Left lung (tissue), 10 donors: ENCODE data around the gene TENM3. TPM values are rescaled to one million over a fixed set of nuclear protein-coding genes. Genes with fewer than 3 reads are reported as not detected.

Source experiments
- ATAC-seq: fragments of 200-7000 bp; cut with Tn5 transposase; one replicate; pipeline ENCODE4 v1.9.1; 2020; ENCODE audit warnings: moderate library complexity
- DNase-seq, 4 donors: peaks; one replicate each; pipeline ENCODE4 v3.0.0-alpha.2; 2013 to 2020
- H3K27ac ChIP-seq, 2 donors: fragments of 200-600 bp; sonication (generic) in 1 of 2; one replicate each; pipeline versions ENCODE4 v1.5.0 to v1.8.0; 2020 to 2021
- H3K27me3 ChIP-seq, 2 donors: fragments of 200-600 bp; sonication (generic) in 1 of 2; one replicate each; pipeline versions ENCODE4 v1.5.0 to v1.8.0; 2020 to 2021
- H3K36me3 ChIP-seq, 2 donors: fragments of 200-600 bp; sonication (generic) in 1 of 2; one replicate each; pipeline versions ENCODE4 v1.5.0 to v1.8.0; 2020 to 2021
- H3K4me1 ChIP-seq, 2 donors: fragments of 200-600 bp; one replicate each; pipeline ENCODE4 v1.8.0; 2021
- H3K4me3 ChIP-seq, 2 donors: fragments of 200-600 bp; sonication (generic) in 1 of 2; one replicate each; pipeline versions ENCODE4 v1.5.0 to v1.8.0; 2020 to 2021; ENCODE audit warnings: mild to moderate bottlenecking in 1 of 2
- H3K9me3 ChIP-seq, 2 donors: fragments of 200-600 bp; sonication (generic) in 1 of 2; one replicate each; pipeline versions ENCODE4 v1.5.0 to v1.8.0; 2020 to 2021
- intact Hi-C, 2 donors: fragments of 100-400 bp; cut with DNase I; formaldehyde crosslinking; loops; one replicate each; pipeline versions ENCODE4 v1.11.2 to v1.14.2; 2022
- polyA plus RNA-seq, 6 donors: library from polyadenylated mRNA; unstranded; fragments of 120-200 nt; gene quantifications; one replicate each; pipeline ENCODE4 v1.2.1, GENCODE V29; 2013; ENCODE audit not compliant: insufficient read length in 6 of 6
- total RNA-seq, 2 donors: library from RNA; stranded (reverse); fragmentation: NEBNext Ultra II Directional; extraction: Animal tissue kit (Norgen Biotek cat#: 25700); gene quantifications; one replicate each; pipeline ENCODE4 v1.2.1, GENCODE V29; 2021
- TF ChIP-seq, protein P1 (sequence below), 2 donors: fragments of 200-600 bp; sonication (generic) in 1 of 2; IDR thresholded peaks; one replicate each; pipeline versions ENCODE4 v1.5.0 to v1.8.0; 2021; ENCODE audit warnings: antibody characterized with exemption in 2 of 2
- donor health status: DM: no; HTN: yes; CAD: no.
- donor health status: DM: no; HTN: no; CAD: no.

TENM3 gene
- total and polyA plus RNA-seq, 8 donors = 2.2 to 5.6 (median 3.1) TPM

DNA sequence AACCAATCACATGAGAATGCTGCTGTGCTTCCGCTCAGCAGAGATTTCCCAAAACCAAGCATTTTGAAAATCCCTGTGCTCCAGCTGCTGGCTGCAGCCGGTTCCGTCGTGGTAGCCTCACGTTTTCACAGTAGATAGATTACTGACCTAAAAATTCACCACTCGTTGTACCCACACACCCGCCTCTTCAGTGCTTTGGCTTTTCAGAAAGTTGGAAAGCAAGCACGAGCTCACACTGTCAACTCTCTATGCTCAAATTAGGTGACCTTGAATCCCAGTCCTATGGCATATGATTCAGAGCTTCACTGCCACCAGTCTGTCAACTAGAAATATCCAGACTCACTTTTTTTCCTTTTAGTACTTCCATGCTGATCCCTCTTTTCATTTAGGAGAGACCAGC is 505.1 kb downstream of the TENM3 start:
- Histone ChIP-seq H3K27ac (no peak overlapping the region), H3K36me3 (no peaks in the 10 kb centered on the region), H3K9me3 (no peaks in the 10 kb centered on the region), H3K27me3 (no peaks in the 10 kb centered on the region), H3K4me3 (no peak overlapping the region), H3K4me1 (no peaks in the 10 kb centered on the region)
- intact Hi-C loops = no loop called here
- ATAC-seq (no peak), DNase-seq (no peak)
- TF ChIP-seq, protein P1, sequence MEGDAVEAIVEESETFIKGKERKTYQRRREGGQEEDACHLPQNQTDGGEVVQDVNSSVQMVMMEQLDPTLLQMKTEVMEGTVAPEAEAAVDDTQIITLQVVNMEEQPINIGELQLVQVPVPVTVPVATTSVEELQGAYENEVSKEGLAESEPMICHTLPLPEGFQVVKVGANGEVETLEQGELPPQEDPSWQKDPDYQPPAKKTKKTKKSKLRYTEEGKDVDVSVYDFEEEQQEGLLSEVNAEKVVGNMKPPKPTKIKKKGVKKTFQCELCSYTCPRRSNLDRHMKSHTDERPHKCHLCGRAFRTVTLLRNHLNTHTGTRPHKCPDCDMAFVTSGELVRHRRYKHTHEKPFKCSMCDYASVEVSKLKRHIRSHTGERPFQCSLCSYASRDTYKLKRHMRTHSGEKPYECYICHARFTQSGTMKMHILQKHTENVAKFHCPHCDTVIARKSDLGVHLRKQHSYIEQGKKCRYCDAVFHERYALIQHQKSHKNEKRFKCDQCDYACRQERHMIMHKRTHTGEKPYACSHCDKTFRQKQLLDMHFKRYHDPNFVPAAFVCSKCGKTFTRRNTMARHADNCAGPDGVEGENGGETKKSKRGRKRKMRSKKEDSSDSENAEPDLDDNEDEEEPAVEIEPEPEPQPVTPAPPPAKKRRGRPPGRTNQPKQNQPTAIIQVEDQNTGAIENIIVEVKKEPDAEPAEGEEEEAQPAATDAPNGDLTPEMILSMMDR (IDR thresholded peaks at IDR 0.05) = no peak

DNA sequence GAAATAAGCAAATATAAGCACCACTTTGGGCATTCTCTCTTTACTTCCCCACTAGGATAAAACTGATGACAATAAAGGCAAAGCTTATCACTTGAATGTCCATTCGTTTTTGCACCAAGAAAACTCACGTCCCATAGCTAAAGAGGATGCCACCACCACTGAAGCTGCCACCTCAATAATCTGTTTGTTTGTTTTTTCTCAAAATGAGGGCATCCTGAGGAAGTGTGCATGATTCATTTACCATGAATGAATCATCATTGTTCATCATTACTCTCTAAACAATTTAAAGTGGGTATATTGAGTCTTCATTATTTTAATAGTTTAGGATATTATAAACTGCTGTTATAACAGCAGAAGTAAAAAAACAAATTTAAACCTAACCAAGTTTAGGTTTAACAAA is 505.7 kb downstream of the TENM3 start:
- Histone ChIP-seq H3K4me1 (no peaks in the 10 kb centered on the region), H3K9me3 (no peaks in the 10 kb centered on the region), H3K27ac (no peak overlapping the region), H3K36me3 (no peaks in the 10 kb centered on the region), H3K4me3 (no peak overlapping the region), H3K27me3 (no peaks in the 10 kb centered on the region)
- TF ChIP-seq, protein P1 (IDR thresholded peaks at IDR 0.05) = no peak
- intact Hi-C loops = no loop called here
- DNase-seq (no peak), ATAC-seq (no peak)

DNA sequence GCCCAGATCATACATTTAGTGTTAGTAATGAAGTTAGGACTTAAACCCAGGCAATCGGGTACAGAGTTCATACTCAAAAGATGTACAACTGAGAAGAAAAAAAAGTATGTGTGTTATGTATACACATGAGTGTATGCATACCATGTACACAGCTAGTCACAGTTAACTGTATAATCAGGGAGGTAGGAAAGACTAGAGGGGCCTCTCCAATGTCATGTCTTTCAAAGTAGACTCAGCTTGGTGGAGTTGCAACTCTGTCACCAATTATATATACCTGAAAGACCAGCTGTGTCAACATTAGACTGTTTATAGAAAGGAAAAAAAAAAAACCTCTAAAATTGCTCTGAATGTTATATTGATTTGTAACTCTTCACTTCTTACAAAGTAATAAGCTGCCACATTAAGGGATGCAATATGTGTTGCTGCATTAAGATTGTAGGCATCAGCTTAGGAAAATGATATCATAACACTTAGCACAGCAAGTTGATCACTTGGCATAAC is 506.5 kb downstream of the TENM3 start:
- H3K4me3 ChIP-seq = no peak overlapping the region
- no peak for ATAC-seq
- H3K9me3 ChIP-seq = no peaks in the 10 kb centered on the region
- no peak overlapping the region for H3K27ac ChIP-seq
- no peaks in the 10 kb centered on the region for H3K36me3 ChIP-seq
- TF ChIP-seq, protein P1 (IDR thresholded peaks at IDR 0.05) = no peak
- intact Hi-C loops = no loop called here
- no peaks in the 10 kb centered on the region for H3K27me3 ChIP-seq
- H3K4me1 ChIP-seq = no peaks in the 10 kb centered on the region
- no peak for DNase-seq

DNA sequence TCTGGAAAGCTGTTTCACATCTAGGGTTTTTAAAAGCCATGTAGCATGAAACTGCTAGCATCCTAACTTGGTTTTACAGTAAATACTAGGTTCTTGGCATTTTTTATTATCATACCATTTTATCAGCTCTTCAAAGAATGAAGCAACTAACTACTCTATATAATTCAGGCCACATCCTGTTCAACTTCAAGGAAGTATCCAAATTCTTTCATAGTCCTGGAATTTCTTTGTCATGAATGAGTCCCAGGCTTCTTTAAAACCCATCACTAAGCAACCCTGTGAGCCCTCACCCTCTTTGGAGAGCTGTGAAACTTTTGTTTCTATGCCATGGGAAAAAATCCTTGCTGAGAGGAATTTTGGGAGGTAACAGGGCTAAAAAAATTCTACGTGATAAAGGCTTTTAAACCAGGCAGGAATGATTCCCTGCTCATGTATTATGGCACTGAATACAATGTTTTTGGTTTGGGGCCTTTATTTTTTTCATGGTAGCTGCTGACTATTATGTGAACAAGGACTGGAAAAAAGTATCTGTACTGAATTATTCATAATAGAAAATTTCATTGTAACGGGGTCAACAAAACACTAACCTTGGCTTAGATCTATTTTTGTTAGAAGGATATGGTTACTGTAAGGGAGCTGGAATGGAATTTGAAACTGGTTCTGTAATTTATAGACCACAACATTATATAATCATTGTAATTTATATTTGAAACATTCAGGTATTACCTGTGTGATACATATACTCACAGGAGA is 509.1 kb downstream of the TENM3 start:
- H3K4me1 ChIP-seq = no peaks in the 10 kb centered on the region
- TF ChIP-seq, protein P1 (IDR thresholded peaks at IDR 0.05) = no peak
- no peaks in the 10 kb centered on the region for H3K27me3 ChIP-seq
- DNase-seq (no peak), ATAC-seq (no peak)
- H3K27ac ChIP-seq = no peak overlapping the region
- no peaks in the 10 kb centered on the region for H3K9me3 ChIP-seq
- no peak overlapping the region for H3K4me3 ChIP-seq
- intact Hi-C loops = no loop called here
- H3K36me3 ChIP-seq = no peaks in the 10 kb centered on the region

DNA sequence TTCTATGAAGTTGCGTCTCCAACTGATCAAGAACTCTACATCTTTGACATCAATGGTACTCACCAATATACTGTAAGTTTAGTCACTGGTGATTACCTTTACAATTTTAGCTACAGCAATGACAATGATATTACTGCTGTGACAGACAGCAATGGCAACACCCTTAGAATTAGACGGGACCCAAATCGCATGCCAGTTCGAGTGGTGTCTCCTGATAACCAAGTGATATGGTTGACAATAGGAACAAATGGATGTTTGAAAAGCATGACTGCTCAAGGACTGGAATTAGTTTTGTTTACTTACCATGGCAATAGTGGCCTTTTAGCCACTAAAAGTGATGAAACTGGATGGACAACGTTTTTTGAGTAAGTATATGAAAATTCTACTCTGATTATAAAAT is 511.7 kb downstream of the TENM3 start:
- TF ChIP-seq, protein P1 (IDR thresholded peaks at IDR 0.05) = no peak
- DNase-seq (no peak), ATAC-seq (no peak)
- Histone ChIP-seq H3K4me3 (no peak overlapping the region), H3K4me1 (no peaks in the 10 kb centered on the region), H3K27me3 (no peaks in the 10 kb centered on the region), H3K36me3 (no peaks in the 10 kb centered on the region), H3K9me3 (no peaks in the 10 kb centered on the region), H3K27ac (no peak overlapping the region)
- intact Hi-C loops = no loop called here
